ENCODE data around the gene GMEB2. TPM values are rescaled to one million over a fixed set of nuclear protein-coding genes. Genes with fewer than 3 reads are reported as not detected.
"Not testable (repeated sequence)": the region's sequence is repeated elsewhere in the genome, so short reads cannot be mapped to it uniquely, and the experiment has no call there.

GMEB2 gene
- total and polyA plus RNA-seq, 2 donors (not counting 1 experiment from before 2014, with no cell fraction given), result 6.3 to 10.9 TPM

GRCh38 chr20:63617092-63617875 is 9.6 kb downstream of the GMEB2 start:
- Histone ChIP-seq H3K4me1 (ENCODE audit: control insufficient read depth, extremely low read depth, insufficient read depth, low read length) (no peaks in the 10 kb centered on the region), H3K27me3 (ENCODE audit: control insufficient read depth, insufficient read depth, low read length) (no peaks in the 10 kb centered on the region), H3K36me3 (ENCODE audit: control insufficient read depth, insufficient read depth, low read length) (peaks cover 7% of the 10 kb centered on the region), H3K27ac (ENCODE audit: insufficient read depth, low read length) (no peak overlapping the region), H3K79me2 (ENCODE audit: control insufficient read depth, insufficient read depth, low read length) (peaks cover 31% of the 10 kb centered on the region), H2AFZ (ENCODE audit: low read length) (no peak overlapping the region), H3K9me3 (ENCODE audit: control insufficient read depth, insufficient read depth, low read depth, low read length) (no peaks in the 10 kb centered on the region), H3K4me2 (ENCODE audit: extremely low read depth, insufficient read depth, low read length) (no peak overlapping the region), H4K20me1 (ENCODE audit: control insufficient read depth, extremely low read depth, insufficient read depth, low read length) (no peaks in the 10 kb centered on the region), H3K4me3 (replicated peaks in 1 of 4; ENCODE audit: control extremely low read depth in 1 of 4, insufficient read depth in 1 of 4, low read depth in 3 of 4, low read length in 4 of 4) (no peak overlapping the region), H3K9ac (ENCODE audit: insufficient read depth, low read length) (no peak overlapping the region)
- TF ChIP-seq CTCF (conservative IDR thresholded peaks at IDR 0.05 in 1 of 2, IDR thresholded peaks at IDR 0.05 in 1 of 2; ENCODE audit: low read depth in 1 of 2, low read length in 2 of 2) (no peak), EZH2 (IDR thresholded peaks at IDR 0.05; ENCODE audit: low read length, missing control alignments) (no peak)
- no peak for DNase-seq (ENCODE audit: low read depth in 2 of 2)

- TF ChIP-seq CTCF (conservative IDR thresholded peaks at IDR 0.05 in 1 of 2, IDR thresholded peaks at IDR 0.05 in 1 of 2; ENCODE audit: low read depth in 1 of 2, low read length in 2 of 2), result peak; percentile 13 to 33
- H3K4me3 ChIP-seq (replicated peaks in 1 of 4; ENCODE audit: control extremely low read depth in 1 of 4, insufficient read depth in 1 of 4, low read depth in 3 of 4, low read length in 4 of 4); H3K9me3 ChIP-seq (ENCODE audit: control insufficient read depth, insufficient read depth, low read depth, low read length); H3K36me3 ChIP-seq (ENCODE audit: control insufficient read depth, insufficient read depth, low read length); H4K20me1 ChIP-seq (ENCODE audit: control insufficient read depth, extremely low read depth, insufficient read depth, low read length); H2AFZ ChIP-seq (ENCODE audit: low read length); DNase-seq (ENCODE audit: low read depth in 2 of 2); H3K9ac ChIP-seq (ENCODE audit: insufficient read depth, low read length); H3K4me2 ChIP-seq (ENCODE audit: extremely low read depth, insufficient read depth, low read length); H3K4me1 ChIP-seq (ENCODE audit: control insufficient read depth, extremely low read depth, insufficient read depth, low read length); H3K27ac ChIP-seq (ENCODE audit: insufficient read depth, low read length); H3K27me3 ChIP-seq (ENCODE audit: control insufficient read depth, insufficient read depth, low read length): not testable (repeated sequence)
- H3K79me2 ChIP-seq (ENCODE audit: control insufficient read depth, insufficient read depth, low read length), result peaks cover 15% of the 10 kb centered on the region
Observed at GRCh38 chr20:63613863-63614594, 12.9 kb downstream of the GMEB2 start.

- Histone ChIP-seq H3K27me3 (ENCODE audit: control insufficient read depth, insufficient read depth, low read length) (no peaks in the 10 kb centered on the region), H3K4me1 (ENCODE audit: control insufficient read depth, extremely low read depth, insufficient read depth, low read length) (no peaks in the 10 kb centered on the region), H3K4me2 (ENCODE audit: extremely low read depth, insufficient read depth, low read length) (no peak overlapping the region), H3K79me2 (ENCODE audit: control insufficient read depth, insufficient read depth, low read length) (peaks cover 15% of the 10 kb centered on the region), H3K9ac (ENCODE audit: insufficient read depth, low read length) (no peak overlapping the region), H4K20me1 (ENCODE audit: control insufficient read depth, extremely low read depth, insufficient read depth, low read length) (no peaks in the 10 kb centered on the region), H3K27ac (ENCODE audit: insufficient read depth, low read length) (no peak overlapping the region), H3K4me3 (replicated peaks in 1 of 4; ENCODE audit: control extremely low read depth in 1 of 4, insufficient read depth in 1 of 4, low read depth in 3 of 4, low read length in 4 of 4) (no peak overlapping the region), H2AFZ (ENCODE audit: low read length) (no peak overlapping the region), H3K36me3 (ENCODE audit: control insufficient read depth, insufficient read depth, low read length) (peaks cover 2% of the 10 kb centered on the region), H3K9me3 (ENCODE audit: control insufficient read depth, insufficient read depth, low read depth, low read length) (no peaks in the 10 kb centered on the region)
- TF ChIP-seq EZH2 (IDR thresholded peaks at IDR 0.05; ENCODE audit: low read length, missing control alignments) (no peak), CTCF (conservative IDR thresholded peaks at IDR 0.05 in 1 of 2, IDR thresholded peaks at IDR 0.05 in 1 of 2; ENCODE audit: low read depth in 1 of 2, low read length in 2 of 2) (no peak)
- peak; percentile 8 to 31 for DNase-seq (ENCODE audit: low read depth in 2 of 2)
Observed at GRCh38 chr20:63612276-63612931, 14.5 kb downstream of the GMEB2 start.
